Activated CD4-positive, alpha-beta T cell treated with anti-CD3 and anti-CD28 coated beads, Interleukin-2, amount 10 ng/mL, durations not matched to agents 7 days and 5 days (primary cell): ENCODE data around the gene FNBP1L. TPM values are rescaled to one million over a fixed set of nuclear protein-coding genes. Genes with fewer than 3 reads are reported as not detected.
"Not testable (repeated sequence)": the region's sequence is repeated elsewhere in the genome, so short reads cannot be mapped to it uniquely, and the experiment has no call there.

Source experiments
- CTCF ChIA-PET: fragments of 350-600 bp; sonication (Branson Sonifier 250); formaldehyde crosslinking; loops from one replicate; lab custom pipeline; 2021; ENCODE audit warnings: antibody characterized with exemption; lab: Charles Lee
- POLR2A ChIA-PET: fragments of 350-600 bp; sonication (Branson Sonifier 250); formaldehyde crosslinking; loops from one replicate; lab custom pipeline; 2021; ENCODE audit warnings: antibody characterized with exemption; lab: Charles Lee
- DNase-seq: peaks from one replicate; pipeline ENCODE4 v3.0.0-alpha.2; 2020
- H3K27ac Mint-ChIP-seq: one replicate; pipeline ENCODE4 v1.8.0; 2021; ENCODE audit warnings: mild to moderate bottlenecking, moderate library complexity, mixed read lengths
- H3K27me3 Mint-ChIP-seq: one replicate; pipeline ENCODE4 v1.8.0; 2021; ENCODE audit warnings: mixed read lengths
- H3K36me3 Mint-ChIP-seq: one replicate; pipeline ENCODE4 v1.8.0; 2021; ENCODE audit warnings: low read depth, mixed read lengths
- H3K4me1 Mint-ChIP-seq: one replicate; pipeline ENCODE4 v1.8.0; 2021; ENCODE audit warnings: mixed read lengths
- H3K4me3 Mint-ChIP-seq: one replicate; pipeline ENCODE4 v1.8.0; 2021; ENCODE audit warnings: mild to moderate bottlenecking, moderate library complexity, mixed read lengths
- H3K9me3 Mint-ChIP-seq: one replicate; pipeline ENCODE4 v1.8.0; 2021; ENCODE audit warnings: mixed read lengths
- total RNA-seq, 2 experiments: library from RNA; stranded (reverse); gene quantifications; one replicate each; pipeline ENCODE4 v1.2.3, GENCODE V29; 2021

FNBP1L gene
- total RNA-seq, 2 experiments from 2014 or later = 0.40 to 0.58 TPM

- H3K27ac Mint-ChIP-seq, POLR2A ChIA-PET, DNase-seq, CTCF ChIA-PET, H3K4me3 Mint-ChIP-seq, H3K36me3 Mint-ChIP-seq, H3K27me3 Mint-ChIP-seq, H3K9me3 Mint-ChIP-seq, H3K4me1 Mint-ChIP-seq: not testable (repeated sequence)
These were observed 106.1 kb downstream of the FNBP1L start for GRCh38 chr1:93553886-93554490.

GRCh38 chr1:93554883-93555872, 107.3 kb downstream of the FNBP1L start:
- H3K4me3 Mint-ChIP-seq = no peak overlapping the region
- no peak overlapping the region for H3K27ac Mint-ChIP-seq
- POLR2A ChIA-PET = no interaction called here

GRCh38 chr1:93556291-93556690, 108.4 kb downstream of the FNBP1L start:
- POLR2A ChIA-PET = no interaction called here
- H3K9me3 Mint-ChIP-seq = no peaks in the 10 kb centered on the region
- no peak overlapping the region for H3K4me3 Mint-ChIP-seq
- no peak overlapping the region for H3K27ac Mint-ChIP-seq
- H3K36me3 Mint-ChIP-seq = no peaks in the 10 kb centered on the region
- no peak for DNase-seq
- peaks cover 9% of the 10 kb centered on the region for H3K4me1 Mint-ChIP-seq
- H3K27me3 Mint-ChIP-seq = no peaks in the 10 kb centered on the region
- CTCF ChIA-PET = interaction anchor here (0.9 to 1.5 kb wide), 2 partner anchors 9 to 29 kb away, joined by 3 to 5 read pairs; no protein-coding TSS in a partner anchor

More at GRCh38 chr1:93554883-93555872, 107.3 kb downstream of the FNBP1L start:
- H3K9me3 Mint-ChIP-seq = no peaks in the 10 kb centered on the region
- no peaks in the 10 kb centered on the region for H3K36me3 Mint-ChIP-seq
- H3K27me3 Mint-ChIP-seq = no peaks in the 10 kb centered on the region
- no peak for DNase-seq
- CTCF ChIA-PET = interaction anchor here (0.8 to 1.5 kb wide), 2 partner anchors 13 to 28 kb away, joined by 3 to 5 read pairs; no protein-coding TSS in a partner anchor
- peaks cover 9% of the 10 kb centered on the region for H3K4me1 Mint-ChIP-seq

GRCh38 chr1:93559045-93559444, 111.1 kb downstream of the FNBP1L start:
- Mint-ChIP-seq H3K4me3 (no peak overlapping the region), H3K27me3 (no peaks in the 10 kb centered on the region), H3K4me1 (peaks cover 9% of the 10 kb centered on the region), H3K27ac (no peak overlapping the region), H3K36me3 (no peaks in the 10 kb centered on the region), H3K9me3 (no peaks in the 10 kb centered on the region)
- no peak for DNase-seq
- CTCF ChIA-PET = no interaction called here
- POLR2A ChIA-PET = no interaction called here

- POLR2A ChIA-PET = no interaction called here
- no peaks in the 10 kb centered on the region for H3K36me3 Mint-ChIP-seq
- peaks cover 7% of the 10 kb centered on the region for H3K4me1 Mint-ChIP-seq
- no peak overlapping the region for H3K4me3 Mint-ChIP-seq
- no peaks in the 10 kb centered on the region for H3K9me3 Mint-ChIP-seq
- DNase-seq = no peak
- CTCF ChIA-PET = interaction anchor here (0.7 kb wide), 1 partner anchor 9 kb away, joined by 3 read pairs; no protein-coding TSS in a partner anchor
- no peak overlapping the region for H3K27ac Mint-ChIP-seq
- no peaks in the 10 kb centered on the region for H3K27me3 Mint-ChIP-seq
These were observed 111.8 kb downstream of the FNBP1L start for GRCh38 chr1:93559695-93560094.

GRCh38 chr1:93565496-93566206, 117.7 kb downstream of the FNBP1L start:
- no peak for DNase-seq
- no peaks in the 10 kb centered on the region for H3K9me3 Mint-ChIP-seq

GRCh38 chr1:93566227-93566626, 118.3 kb downstream of the FNBP1L start:
- DNase-seq = no peak
- Mint-ChIP-seq H3K4me1 (no peaks in the 10 kb centered on the region), H3K27ac (no peak overlapping the region), H3K27me3 (no peaks in the 10 kb centered on the region), H3K4me3 (no peak overlapping the region), H3K9me3 (no peaks in the 10 kb centered on the region), H3K36me3 (no peaks in the 10 kb centered on the region)
- CTCF ChIA-PET = no interaction called here
- POLR2A ChIA-PET = no interaction called here

More at GRCh38 chr1:93565496-93566206, 117.7 kb downstream of the FNBP1L start:
- no peaks in the 10 kb centered on the region for H3K27me3 Mint-ChIP-seq
- no peak overlapping the region for H3K27ac Mint-ChIP-seq
- ChIA-PET POLR2A (no interaction called here), CTCF (no interaction called here)
- no peaks in the 10 kb centered on the region for H3K4me1 Mint-ChIP-seq
- H3K4me3 Mint-ChIP-seq = no peak overlapping the region
- no peaks in the 10 kb centered on the region for H3K36me3 Mint-ChIP-seq

GRCh38 chr1:93567255-93567918, 119.5 kb downstream of the FNBP1L start:
- Mint-ChIP-seq H3K4me1 (no peaks in the 10 kb centered on the region), H3K9me3 (no peaks in the 10 kb centered on the region), H3K36me3 (no peaks in the 10 kb centered on the region), H3K4me3 (no peak overlapping the region), H3K27me3 (no peaks in the 10 kb centered on the region), H3K27ac (no peak overlapping the region)
- POLR2A ChIA-PET = no interaction called here
- CTCF ChIA-PET = interaction anchor here (0.8 kb wide), 1 partner anchor 12 kb away, joined by 3 read pairs; no protein-coding TSS in a partner anchor
- no peak for DNase-seq

GRCh38 chr1:93569489-93569888, 121.6 kb downstream of the FNBP1L start:
- Mint-ChIP-seq H3K36me3 (no peaks in the 10 kb centered on the region), H3K27ac (no peak overlapping the region), H3K4me3 (no peak overlapping the region), H3K4me1 (no peaks in the 10 kb centered on the region), H3K27me3 (no peaks in the 10 kb centered on the region), H3K9me3 (no peaks in the 10 kb centered on the region)
- ChIA-PET POLR2A (no interaction called here), CTCF (no interaction called here)
- no peak for DNase-seq

GRCh38 chr1:93571623-93572310, 123.8 kb downstream of the FNBP1L start:
- Mint-ChIP-seq H3K9me3 (no peaks in the 10 kb centered on the region), H3K27me3 (no peaks in the 10 kb centered on the region), H3K36me3 (no peaks in the 10 kb centered on the region), H3K4me3 (no peak overlapping the region), H3K27ac (no peak overlapping the region), H3K4me1 (no peaks in the 10 kb centered on the region)
- DNase-seq = no peak
- ChIA-PET POLR2A (no interaction called here), CTCF (no interaction called here)

GRCh38 chr1:93573940-93574469, 126.1 kb downstream of the FNBP1L start:
- DNase-seq = no peak
- CTCF ChIA-PET = no interaction called here
- Mint-ChIP-seq H3K9me3 (no peaks in the 10 kb centered on the region), H3K4me1 (no peaks in the 10 kb centered on the region), H3K27me3 (no peaks in the 10 kb centered on the region), H3K4me3 (no peak overlapping the region), H3K27ac (no peak overlapping the region), H3K36me3 (no peaks in the 10 kb centered on the region)
- POLR2A ChIA-PET = no interaction called here

GRCh38 chr1:93574511-93574910, 126.6 kb downstream of the FNBP1L start:
- CTCF ChIA-PET = no interaction called here
- Mint-ChIP-seq H3K4me1 (no peaks in the 10 kb centered on the region), H3K4me3 (no peak overlapping the region), H3K36me3 (no peaks in the 10 kb centered on the region), H3K9me3 (no peaks in the 10 kb centered on the region), H3K27ac (no peak overlapping the region), H3K27me3 (no peaks in the 10 kb centered on the region)
- POLR2A ChIA-PET = no interaction called here
- no peak for DNase-seq
